Astrocyte (in vitro differentiated cells and primary cell): ENCODE data around the gene PDZK1IP1. TPM values are rescaled to one million over a fixed set of nuclear protein-coding genes. Genes with fewer than 3 reads are reported as not detected.

Source experiments
- DNase-seq: peaks from one replicate; pipeline ENCODE4 v3.0.0-alpha.2; 2010; ENCODE audit warnings: low read depth
- FAIRE-seq: peaks from 2 replicates; lab custom pipeline; 2011; peaks lifted over from hg19 to GRCh38; lab: Jason Lieb, UNC
- H2AFZ ChIP-seq: 2 replicates; pipeline ENCODE4 v1.6.0; 2012; ENCODE audit warnings: low read depth, low read length, inconsistent platforms
- H3K27ac ChIP-seq: 2 replicates; pipeline ENCODE4 v1.5.1; 2011; ENCODE audit warnings: low read depth, low read length, inconsistent platforms
- H3K27me3 ChIP-seq: 2 replicates; pipeline ENCODE4 v1.6.0; 2011; ENCODE audit warnings: low read length, inconsistent platforms; ENCODE audit not compliant: insufficient read depth
- H3K36me3 ChIP-seq: 2 replicates; pipeline ENCODE4 v1.5.1; 2011; ENCODE audit warnings: low read length, inconsistent platforms; ENCODE audit not compliant: insufficient read depth
- H3K4me1 ChIP-seq: 2 replicates; pipeline ENCODE4 v1.5.1; 2011; ENCODE audit warnings: low read length, inconsistent platforms; ENCODE audit not compliant: insufficient read depth
- H3K4me2 ChIP-seq: 2 replicates; pipeline ENCODE4 v1.6.0; 2012; ENCODE audit warnings: low read length, inconsistent platforms
- H3K4me3 ChIP-seq: 2 replicates; pipeline ENCODE4 v1.5.1; 2011; ENCODE audit warnings: low read depth, mild to moderate bottlenecking, low read length, inconsistent platforms; ENCODE audit not compliant: insufficient read depth
- H3K79me2 ChIP-seq: 2 replicates; pipeline ENCODE4 v1.6.0; 2012; ENCODE audit warnings: mild to moderate bottlenecking, low read length, inconsistent platforms; ENCODE audit not compliant: insufficient read depth
- H3K9ac ChIP-seq: 2 replicates; pipeline ENCODE4 v1.6.0; 2012; ENCODE audit warnings: mild to moderate bottlenecking, low read length, inconsistent platforms
- H3K9me3 ChIP-seq: 2 replicates; pipeline ENCODE4 v1.5.1; 2012; ENCODE audit warnings: low read depth, mild to moderate bottlenecking, low read length, inconsistent platforms; ENCODE audit not compliant: insufficient read depth
- H4K20me1 ChIP-seq: 2 replicates; pipeline ENCODE4 v1.6.0; 2012; ENCODE audit warnings: low read length, inconsistent platforms; ENCODE audit not compliant: insufficient read depth
- H3K27ac Mint-ChIP-seq: one replicate; pipeline ENCODE4 v1.8.0; 2021; ENCODE audit warnings: mild to moderate bottlenecking, mixed read lengths; ENCODE audit not compliant: unreplicated experiment
- H3K27me3 Mint-ChIP-seq: one replicate; pipeline ENCODE4 v1.8.0; 2021; ENCODE audit warnings: low read depth, mixed read lengths; ENCODE audit not compliant: unreplicated experiment
- H3K36me3 Mint-ChIP-seq: one replicate; pipeline ENCODE4 v1.8.0; 2021; ENCODE audit warnings: low read depth, mixed read lengths; ENCODE audit not compliant: unreplicated experiment
- H3K4me1 Mint-ChIP-seq: one replicate; pipeline ENCODE4 v1.8.0; 2021; ENCODE audit warnings: low read depth, mixed read lengths; ENCODE audit not compliant: unreplicated experiment
- H3K4me3 Mint-ChIP-seq: one replicate; pipeline ENCODE4 v1.8.0; 2021; ENCODE audit warnings: mild to moderate bottlenecking, moderate library complexity, mixed read lengths; ENCODE audit not compliant: unreplicated experiment
- H3K9me3 Mint-ChIP-seq: one replicate; pipeline ENCODE4 v1.8.0; 2021; ENCODE audit warnings: mild to moderate bottlenecking, mixed read lengths; ENCODE audit not compliant: unreplicated experiment
- CTCF ChIP-seq: IDR thresholded peaks from 2 replicates; pipeline ENCODE4 v1.5.1; 2011; ENCODE audit warnings: low read depth, mild to moderate bottlenecking, inconsistent platforms, low read length, moderate library complexity; ENCODE audit not compliant: insufficient read depth
- EZH2 ChIP-seq: IDR thresholded peaks from 2 replicates; pipeline ENCODE4 v1.6.1; 2012; ENCODE audit warnings: mild to moderate bottlenecking, low read length, inconsistent platforms; ENCODE audit not compliant: insufficient read depth
- total RNA-seq: library from RNA; stranded (reverse); gene quantifications from 2 replicates; pipeline ENCODE4 v1.2.1, GENCODE V29; 2021

The PDZK1IP1 gene
- total RNA-seq, 1 donor from 2014 or later, result 0.34 TPM

- H3K36me3 Mint-ChIP-seq, result no peaks in the 10 kb centered on the region
- DNase-seq (no peak), FAIRE-seq (no peak)
- Histone ChIP-seq H4K20me1 (no peaks in the 10 kb centered on the region), H3K9ac (no peak overlapping the region), H3K36me3 (no peaks in the 10 kb centered on the region), H3K4me1 (no peaks in the 10 kb centered on the region), H3K4me3 (no peak overlapping the region), H3K27ac (no peak overlapping the region), H3K79me2 (no peaks in the 10 kb centered on the region), H3K9me3 (peaks cover 4% of the 10 kb centered on the region), H3K27me3 (peaks cover 39% of the 10 kb centered on the region), H3K4me2 (no peak overlapping the region), H2AFZ (no peak overlapping the region)
- TF ChIP-seq EZH2, result no peak
- no peak for TF ChIP-seq CTCF
- no peak overlapping the region for H3K4me3 Mint-ChIP-seq
- no peaks in the 10 kb centered on the region for H3K4me1 Mint-ChIP-seq
- no peak overlapping the region for H3K27ac Mint-ChIP-seq
- H3K27me3 Mint-ChIP-seq, result peaks cover 31% of the 10 kb centered on the region
- H3K9me3 Mint-ChIP-seq, result peaks cover 3% of the 10 kb centered on the region
Observed at GRCh38 chr1:47219590-47220220, 29.9 kb upstream of the PDZK1IP1 start.

GRCh38 chr1:47219001-47219400, 29.2 kb upstream of the PDZK1IP1 start:
- no peak overlapping the region for H3K27ac ChIP-seq
- no peaks in the 10 kb centered on the region for H4K20me1 ChIP-seq
- TF ChIP-seq CTCF (no peak), EZH2 (no peak)
- no peaks in the 10 kb centered on the region for H3K79me2 ChIP-seq
- no peak for FAIRE-seq
- no peak for DNase-seq
- no peaks in the 10 kb centered on the region for H3K9me3 ChIP-seq
- peaks cover 32% of the 10 kb centered on the region for H3K27me3 ChIP-seq
- no peak overlapping the region for H3K27ac Mint-ChIP-seq
- no peaks in the 10 kb centered on the region for H3K36me3 ChIP-seq
- no peaks in the 10 kb centered on the region for H3K4me1 Mint-ChIP-seq
- H3K4me2 ChIP-seq, result no peak overlapping the region
- H3K36me3 Mint-ChIP-seq, result no peaks in the 10 kb centered on the region
- H3K4me3 ChIP-seq, result no peak overlapping the region
- peaks cover 31% of the 10 kb centered on the region for H3K27me3 Mint-ChIP-seq
- peaks cover 3% of the 10 kb centered on the region for H3K9me3 Mint-ChIP-seq
- no peaks in the 10 kb centered on the region for H3K4me1 ChIP-seq
- no peak overlapping the region for H3K4me3 Mint-ChIP-seq
- H2AFZ ChIP-seq, result no peak overlapping the region
- H3K9ac ChIP-seq, result no peak overlapping the region

- Histone ChIP-seq H4K20me1 (no peaks in the 10 kb centered on the region), H2AFZ (no peak overlapping the region), H3K4me3 (no peak overlapping the region), H3K36me3 (no peaks in the 10 kb centered on the region), H3K4me1 (no peaks in the 10 kb centered on the region), H3K27ac (no peak overlapping the region), H3K9me3 (no peaks in the 10 kb centered on the region), H3K27me3 (peaks cover 7% of the 10 kb centered on the region), H3K79me2 (no peaks in the 10 kb centered on the region), H3K9ac (no peak overlapping the region), H3K4me2 (no peak overlapping the region)
- TF ChIP-seq EZH2 (no peak), CTCF (no peak)
- Mint-ChIP-seq H3K27ac (no peak overlapping the region), H3K27me3 (peaks cover 31% of the 10 kb centered on the region), H3K36me3 (no peaks in the 10 kb centered on the region), H3K4me3 (no peak overlapping the region), H3K9me3 (peaks cover 3% of the 10 kb centered on the region), H3K4me1 (no peaks in the 10 kb centered on the region)
- no peak for DNase-seq
- no peak for FAIRE-seq
Observed at GRCh38 chr1:47216278-47217059, 26.6 kb upstream of the PDZK1IP1 start.
